Endothelial cell (in vitro differentiated cells): ENCODE results near the gene RNASET2. TPM values are rescaled to one million over a fixed set of nuclear protein-coding genes. Genes with fewer than 3 reads are reported as not detected.
A peak's percentile ranks its signal among the peaks of the same experiment; 100 is the strongest.

Experiments
- DNase-seq: peaks from one replicate; pipeline ENCODE4 v3.0.0; 2021; ENCODE audit warnings: low spot score
- H3K27ac Mint-ChIP-seq: one replicate; pipeline ENCODE4 v1.8.0; 2021; ENCODE audit warnings: mixed read lengths, inconsistent platforms; ENCODE audit not compliant: unreplicated experiment
- H3K27me3 Mint-ChIP-seq: one replicate; pipeline ENCODE4 v1.8.0; 2021; ENCODE audit warnings: mild to moderate bottlenecking, moderate library complexity, mixed read lengths, inconsistent platforms; ENCODE audit not compliant: unreplicated experiment
- H3K36me3 Mint-ChIP-seq: one replicate; pipeline ENCODE4 v1.8.0; 2021; ENCODE audit warnings: mild to moderate bottlenecking, low read depth, mixed read lengths, inconsistent platforms; ENCODE audit not compliant: unreplicated experiment
- H3K4me1 Mint-ChIP-seq: one replicate; pipeline ENCODE4 v1.8.0; 2021; ENCODE audit warnings: mild to moderate bottlenecking, mixed read lengths, inconsistent platforms; ENCODE audit not compliant: unreplicated experiment
- H3K4me3 Mint-ChIP-seq: one replicate; pipeline ENCODE4 v1.8.0; 2021; ENCODE audit warnings: mild to moderate bottlenecking, mixed read lengths, inconsistent platforms; ENCODE audit not compliant: unreplicated experiment
- H3K9me3 Mint-ChIP-seq: one replicate; pipeline ENCODE4 v1.8.0; 2021; ENCODE audit warnings: mixed read lengths, inconsistent platforms; ENCODE audit not compliant: unreplicated experiment
- total RNA-seq: library from RNA; stranded (reverse); fragmentation: NEBNext Ultra II Directional; extraction: Animal tissue kit (Norgen Biotek cat#: 25700); gene quantifications from one replicate; pipeline ENCODE4 v1.2.1, GENCODE V29; 2021; ENCODE audit not compliant: unreplicated experiment
- TF ChIP-seq, protein P1 (sequence below): fragments of 200-600 bp; sonication (generic); IDR thresholded peaks from one replicate; pipeline ENCODE4 v1.5.0; 2021; ENCODE audit warnings: antibody characterized with exemption; ENCODE audit not compliant: unreplicated experiment

RNASET2 gene
- total RNA-seq, 1 donor from 2014 or later, result 11.6 TPM

DNA sequence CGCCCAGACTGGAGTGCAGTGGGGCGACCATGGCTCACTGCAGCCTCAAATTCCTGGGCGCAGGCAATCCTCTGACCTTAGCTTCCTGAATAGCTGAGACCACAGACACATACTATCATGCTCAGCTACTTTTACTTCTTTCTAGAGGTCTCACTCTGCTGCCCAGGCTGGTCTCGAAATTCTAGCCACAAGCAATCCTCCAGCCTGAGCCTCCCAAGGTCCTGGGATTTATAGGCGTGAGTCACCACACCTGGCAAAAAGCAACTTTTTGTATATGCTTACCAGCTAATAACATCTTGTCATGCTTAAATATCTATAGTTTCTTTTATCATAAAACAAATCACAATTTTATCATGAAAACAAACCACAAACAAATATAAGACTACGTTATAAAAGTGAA, 23.0 kb downstream of the RNASET2 start:
- Mint-ChIP-seq H3K27me3 (peaks cover 2% of the 10 kb centered on the region), H3K4me1 (peaks cover 13% of the 10 kb centered on the region), H3K9me3 (no peaks in the 10 kb centered on the region), H3K27ac (no peak overlapping the region), H3K36me3 (no peaks in the 10 kb centered on the region), H3K4me3 (no peak overlapping the region)
- TF ChIP-seq, protein P1, sequence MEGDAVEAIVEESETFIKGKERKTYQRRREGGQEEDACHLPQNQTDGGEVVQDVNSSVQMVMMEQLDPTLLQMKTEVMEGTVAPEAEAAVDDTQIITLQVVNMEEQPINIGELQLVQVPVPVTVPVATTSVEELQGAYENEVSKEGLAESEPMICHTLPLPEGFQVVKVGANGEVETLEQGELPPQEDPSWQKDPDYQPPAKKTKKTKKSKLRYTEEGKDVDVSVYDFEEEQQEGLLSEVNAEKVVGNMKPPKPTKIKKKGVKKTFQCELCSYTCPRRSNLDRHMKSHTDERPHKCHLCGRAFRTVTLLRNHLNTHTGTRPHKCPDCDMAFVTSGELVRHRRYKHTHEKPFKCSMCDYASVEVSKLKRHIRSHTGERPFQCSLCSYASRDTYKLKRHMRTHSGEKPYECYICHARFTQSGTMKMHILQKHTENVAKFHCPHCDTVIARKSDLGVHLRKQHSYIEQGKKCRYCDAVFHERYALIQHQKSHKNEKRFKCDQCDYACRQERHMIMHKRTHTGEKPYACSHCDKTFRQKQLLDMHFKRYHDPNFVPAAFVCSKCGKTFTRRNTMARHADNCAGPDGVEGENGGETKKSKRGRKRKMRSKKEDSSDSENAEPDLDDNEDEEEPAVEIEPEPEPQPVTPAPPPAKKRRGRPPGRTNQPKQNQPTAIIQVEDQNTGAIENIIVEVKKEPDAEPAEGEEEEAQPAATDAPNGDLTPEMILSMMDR, result no peak
- no peak for DNase-seq

DNA sequence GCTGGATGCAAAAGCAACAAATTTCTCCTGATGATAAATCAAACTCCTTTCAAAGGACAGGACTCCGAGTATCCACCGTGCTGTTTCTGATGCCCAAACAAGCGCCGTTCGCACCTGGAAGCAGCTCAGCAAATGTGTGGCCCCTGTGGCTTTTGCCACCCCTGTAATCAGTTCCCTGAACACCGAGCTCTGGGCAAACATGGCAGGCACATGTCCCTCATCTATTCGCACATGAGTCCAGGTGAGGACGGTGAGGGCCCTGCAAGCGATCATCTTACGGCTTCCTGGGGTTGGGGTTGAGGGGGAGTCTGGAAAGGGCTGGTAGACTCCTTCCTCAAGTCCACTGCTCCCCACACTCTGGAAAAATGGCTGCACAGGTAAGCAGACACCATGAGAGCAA, 23.7 kb downstream of the RNASET2 start:
- H3K27ac Mint-ChIP-seq, result peak overlapping the region; percentile 8
- no peaks in the 10 kb centered on the region for H3K9me3 Mint-ChIP-seq
- peaks cover 2% of the 10 kb centered on the region for H3K27me3 Mint-ChIP-seq
- H3K4me1 Mint-ChIP-seq, result peaks cover 21% of the 10 kb centered on the region
- H3K4me3 Mint-ChIP-seq, result no peak overlapping the region
- no peak for DNase-seq
- no peaks in the 10 kb centered on the region for H3K36me3 Mint-ChIP-seq
- TF ChIP-seq, protein P1, result no peak

DNA sequence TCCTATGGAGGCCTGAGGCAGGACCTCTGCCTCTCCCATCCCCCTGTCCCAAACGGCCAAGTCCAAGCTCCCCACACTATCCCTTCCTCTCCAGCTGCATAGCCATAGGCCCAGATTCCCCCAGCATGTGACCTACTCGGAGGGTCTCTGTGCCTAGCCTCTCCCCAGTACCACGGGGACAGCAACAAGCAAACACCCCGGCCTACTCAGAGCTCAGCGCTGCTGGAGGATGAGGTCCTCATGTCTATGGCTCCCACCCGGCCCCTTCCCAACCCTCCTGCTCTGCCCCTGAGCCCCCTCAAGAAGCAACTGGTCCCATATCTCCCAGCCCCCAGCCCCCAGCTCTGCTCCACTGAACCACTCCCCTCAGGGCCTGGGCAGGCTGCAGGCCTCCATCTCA, 24.2 kb downstream of the RNASET2 start:
- H3K27me3 Mint-ChIP-seq, result peaks cover 4% of the 10 kb centered on the region
- peak overlapping the region; percentile 43 for H3K4me3 Mint-ChIP-seq
- DNase-seq, result no peak
- peaks cover 25% of the 10 kb centered on the region for H3K4me1 Mint-ChIP-seq
- no peaks in the 10 kb centered on the region for H3K36me3 Mint-ChIP-seq
- TF ChIP-seq, protein P1, result no peak
- no peak overlapping the region for H3K27ac Mint-ChIP-seq
- no peaks in the 10 kb centered on the region for H3K9me3 Mint-ChIP-seq

DNA sequence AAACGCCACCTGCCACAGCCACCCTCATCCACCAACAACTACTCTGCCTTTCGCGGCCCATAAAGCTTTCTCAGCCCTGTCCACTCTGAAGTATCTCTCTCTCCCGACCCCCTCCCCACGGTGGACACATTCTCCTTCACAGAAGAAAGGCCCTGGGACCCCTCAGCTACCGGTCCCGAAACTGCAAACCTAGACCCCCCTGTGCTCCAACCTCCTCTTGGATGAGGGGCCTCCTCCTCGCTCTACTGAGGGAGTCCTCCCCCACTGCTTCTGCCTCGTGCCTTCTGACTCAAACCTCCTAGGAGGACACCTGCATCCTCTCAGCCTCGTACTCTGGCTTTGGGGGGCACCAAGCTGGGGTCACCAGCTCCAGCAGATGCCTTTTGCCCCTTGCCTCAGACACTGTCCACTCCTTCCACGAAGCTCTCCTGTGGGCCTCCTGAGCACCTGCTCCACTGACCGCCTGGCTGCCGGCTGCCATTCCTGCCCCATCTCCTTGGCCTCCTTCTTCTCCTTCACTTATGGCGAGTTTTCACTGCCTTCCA, 24.9 kb downstream of the RNASET2 start:
- Mint-ChIP-seq H3K4me1 (peaks cover 31% of the 10 kb centered on the region), H3K27me3 (peaks cover 5% of the 10 kb centered on the region), H3K36me3 (no peaks in the 10 kb centered on the region), H3K9me3 (no peaks in the 10 kb centered on the region), H3K4me3 (peak overlapping the region; percentile 27), H3K27ac (no peak overlapping the region)
- TF ChIP-seq, protein P1, result no peak
- no peak for DNase-seq

DNA sequence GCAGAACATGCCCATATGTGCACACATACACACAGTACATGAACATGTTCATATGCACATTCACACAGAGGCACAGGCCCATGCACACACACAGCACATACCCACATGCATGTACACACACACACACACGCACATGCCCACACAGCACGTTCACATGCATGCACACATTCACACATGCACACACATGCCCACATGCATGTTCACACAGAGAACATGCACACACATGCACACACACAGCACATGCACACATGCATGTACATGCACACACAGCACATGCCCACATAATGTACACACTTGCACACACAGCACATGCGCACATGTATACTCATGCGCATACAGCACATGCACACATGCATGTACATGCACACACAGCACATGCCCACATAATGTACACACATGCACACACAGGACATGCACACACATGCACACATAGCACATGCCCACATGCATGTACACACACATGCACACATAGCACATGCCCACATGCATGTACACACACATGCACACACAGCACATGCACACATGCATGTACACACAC, 25.9 kb downstream of the RNASET2 start:
- H3K4me3 Mint-ChIP-seq, result no peak overlapping the region
- TF ChIP-seq, protein P1, result no peak
- peaks cover 3% of the 10 kb centered on the region for H3K36me3 Mint-ChIP-seq
- H3K27me3 Mint-ChIP-seq, result peaks cover 8% of the 10 kb centered on the region
- DNase-seq, result no peak
- no peaks in the 10 kb centered on the region for H3K9me3 Mint-ChIP-seq
- H3K27ac Mint-ChIP-seq, result no peak overlapping the region
- H3K4me1 Mint-ChIP-seq, result peaks cover 32% of the 10 kb centered on the region
